ENCODE data around the gene ZNF774. TPM values are rescaled to one million over a fixed set of nuclear protein-coding genes. Genes with fewer than 3 reads are reported as not detected.
A peak's percentile ranks its signal among the peaks of the same experiment; 100 is the strongest.

Gene ZNF774
- total RNA-seq, 2 donors from 2014 or later, result 7.5 to 10.5 TPM

DNA sequence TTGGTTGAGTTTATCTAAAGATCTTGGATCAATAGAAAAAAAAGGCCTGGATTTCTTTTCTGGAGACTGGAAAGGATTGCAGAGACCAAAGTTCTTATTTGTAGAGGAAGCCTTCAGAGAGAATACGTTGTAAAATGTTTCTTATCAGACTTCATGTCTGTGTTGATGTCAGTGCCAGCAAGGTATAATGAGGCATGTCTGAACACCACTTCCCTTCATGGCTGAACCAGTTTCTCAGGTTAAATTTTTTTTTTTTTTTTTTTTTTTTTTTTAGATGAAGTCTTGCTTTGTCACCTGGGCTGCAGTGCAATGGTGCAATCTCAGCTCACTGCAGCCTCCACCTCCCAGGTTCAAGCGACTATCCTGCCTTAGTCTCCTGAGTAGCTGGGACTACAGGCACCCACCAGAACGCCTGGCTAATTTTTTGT is 17.8 kb upstream of the ZNF774 start:
- Histone ChIP-seq H3K4me3 (no peak overlapping the region), H3K27me3 (replicated peaks; ENCODE audit: insufficient read depth) (no peaks in the 10 kb centered on the region), H3K4me1 (replicated peaks) (no peaks in the 10 kb centered on the region), H3K9me3 (no peaks in the 10 kb centered on the region), H3K27ac (no peak overlapping the region), H3K36me3 (no peaks in the 10 kb centered on the region)
- TF ChIP-seq POLR2A (IDR thresholded peaks at IDR 0.05) (no peak), POLR2AphosphoS5 (IDR thresholded peaks at IDR 0.05) (peak; percentile 84)
- intact Hi-C loops (cut with DNase I), result no loop called here
- peak; percentile 56 for DNase-seq (ENCODE audit: low spot score)
- WGBS, result 23% methylated on average over 3 of the region's 3 CpGs

DNA sequence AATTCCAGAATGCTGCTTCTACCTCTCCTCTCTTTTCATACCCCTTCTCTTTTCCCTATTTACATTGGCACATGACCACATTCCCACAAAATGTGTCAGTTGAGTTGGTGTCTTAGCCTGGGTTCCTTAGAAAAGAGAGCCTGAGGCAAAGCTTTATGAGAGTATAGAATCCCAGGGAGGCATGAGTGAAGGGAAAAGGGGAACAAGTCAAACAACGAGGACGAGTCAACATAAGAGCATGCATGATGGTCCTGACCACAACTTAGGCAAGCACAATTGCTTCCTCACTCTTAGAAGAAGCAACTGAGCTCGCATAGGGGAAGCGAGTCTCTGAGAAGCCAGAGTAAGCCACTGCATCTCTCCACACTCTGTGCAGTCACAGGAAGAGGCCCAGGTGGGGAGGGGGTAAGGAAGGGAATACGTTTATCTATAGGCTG is 15.4 kb upstream of the ZNF774 start:
- intact Hi-C loops (cut with DNase I), result no loop called here
- no peak overlapping the region for H3K27ac ChIP-seq
- no peak for DNase-seq (ENCODE audit: low spot score)
- H3K36me3 ChIP-seq, result no peaks in the 10 kb centered on the region
- H3K27me3 ChIP-seq (replicated peaks; ENCODE audit: insufficient read depth), result no peaks in the 10 kb centered on the region
- H3K9me3 ChIP-seq, result no peaks in the 10 kb centered on the region
- no peak overlapping the region for H3K4me3 ChIP-seq
- 46% methylated on average over 5 of the region's 5 CpGs for WGBS
- TF ChIP-seq CTCF (IDR thresholded peaks at IDR 0.05) (no peak), POLR2AphosphoS5 (IDR thresholded peaks at IDR 0.05) (no peak), POLR2A (IDR thresholded peaks at IDR 0.05) (no peak)
- H3K4me1 ChIP-seq (replicated peaks), result no peaks in the 10 kb centered on the region

- Histone ChIP-seq H3K4me3 (no peak overlapping the region), H3K27ac (no peak overlapping the region), H3K36me3 (no peaks in the 10 kb centered on the region), H3K27me3 (replicated peaks; ENCODE audit: insufficient read depth) (no peaks in the 10 kb centered on the region), H3K9me3 (no peaks in the 10 kb centered on the region), H3K4me1 (replicated peaks) (no peaks in the 10 kb centered on the region)
- DNase-seq (ENCODE audit: low spot score), result no peak
- intact Hi-C loops (cut with DNase I), result no loop called here
- TF ChIP-seq POLR2A (IDR thresholded peaks at IDR 0.05), result no peak
- TF ChIP-seq POLR2AphosphoS5 (IDR thresholded peaks at IDR 0.05), result no peak
- TF ChIP-seq CTCF (IDR thresholded peaks at IDR 0.05), result no peak
- 52% methylated on average over 4 of the region's 4 CpGs for WGBS
Observed at GRCh38 chr15:90337256-90337655, 14.8 kb upstream of the ZNF774 start.

- H3K27ac ChIP-seq, result no peak overlapping the region
- WGBS, result 91% methylated on average over 1 of the region's 1 CpG
- H3K4me3 ChIP-seq, result no peak overlapping the region
- TF ChIP-seq CTCF (IDR thresholded peaks at IDR 0.05) (no peak), POLR2A (IDR thresholded peaks at IDR 0.05) (no peak), POLR2AphosphoS5 (IDR thresholded peaks at IDR 0.05) (no peak)
- no peaks in the 10 kb centered on the region for H3K4me1 ChIP-seq (replicated peaks)
- H3K9me3 ChIP-seq, result no peaks in the 10 kb centered on the region
- no peaks in the 10 kb centered on the region for H3K36me3 ChIP-seq
- intact Hi-C loops (cut with DNase I), result no loop called here
- no peaks in the 10 kb centered on the region for H3K27me3 ChIP-seq (replicated peaks; ENCODE audit: insufficient read depth)
- no peak for DNase-seq (ENCODE audit: low spot score)
Observed at GRCh38 chr15:90338532-90338931, 13.6 kb upstream of the ZNF774 start.

- intact Hi-C loops (cut with DNase I), result no loop called here
- TF ChIP-seq CTCF (IDR thresholded peaks at IDR 0.05), result no peak
- TF ChIP-seq POLR2AphosphoS5 (IDR thresholded peaks at IDR 0.05), result no peak
- no peak for TF ChIP-seq POLR2A (IDR thresholded peaks at IDR 0.05)
Observed at GRCh38 chr15:90340345-90340744, 11.7 kb upstream of the ZNF774 start.

More at GRCh38 chr15:90340345-90340744, 11.7 kb upstream of the ZNF774 start:
- H3K27me3 ChIP-seq (replicated peaks; ENCODE audit: insufficient read depth), result no peaks in the 10 kb centered on the region
- WGBS, result 74% methylated on average over 6 of the region's 6 CpGs
- H3K9me3 ChIP-seq, result no peaks in the 10 kb centered on the region
- no peaks in the 10 kb centered on the region for H3K36me3 ChIP-seq
- no peak overlapping the region for H3K27ac ChIP-seq
- DNase-seq (ENCODE audit: low spot score), result no peak
- no peaks in the 10 kb centered on the region for H3K4me1 ChIP-seq (replicated peaks)
- no peak overlapping the region for H3K4me3 ChIP-seq
